ENCODE results near the gene UNC93B1.
"Not testable (repeated sequence)": the region's sequence is repeated elsewhere in the genome, so short reads cannot be mapped to it uniquely, and the experiment has no call there.

Gene UNC93B1

DNA sequence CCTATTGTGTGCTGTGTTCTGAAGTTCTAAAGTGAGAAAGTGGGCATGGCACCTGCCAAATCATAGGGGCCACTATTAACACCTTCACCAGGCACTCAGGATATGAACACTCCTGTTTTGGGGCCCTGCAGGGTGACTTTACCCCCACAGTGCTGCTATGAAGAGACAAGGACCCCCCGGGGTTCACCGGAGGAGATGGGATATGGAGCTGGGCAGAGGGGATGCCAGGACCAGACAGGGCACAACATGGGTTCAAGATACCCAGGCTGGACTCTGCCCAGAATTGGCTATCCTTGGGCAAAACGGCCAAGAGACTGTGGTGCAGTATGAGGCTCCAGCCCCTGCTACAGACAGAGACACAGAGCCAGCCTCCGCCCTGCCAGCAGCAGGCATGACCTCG, 9.5 kb downstream of the UNC93B1 start:
- not testable (repeated sequence) for H3K9me3 ChIP-seq (ENCODE audit: control insufficient read depth, low read length); H3K4me3 ChIP-seq (ENCODE audit: extremely low read depth, insufficient read depth, low read length, poor library complexity, severe bottlenecking); H3K27ac ChIP-seq (ENCODE audit: low read depth, low read length, severe bottlenecking); H3K36me3 ChIP-seq (ENCODE audit: control insufficient read depth, insufficient read depth, low read length); H3K4me1 ChIP-seq (ENCODE audit: control insufficient read depth, insufficient read depth, low read length, poor library complexity, severe bottlenecking)
- WGBS, 2 experiments (ENCODE audit: insufficient coverage in 2 of 2) = 85 to 92% methylated on average over 5 of the region's 5 CpGs

DNA sequence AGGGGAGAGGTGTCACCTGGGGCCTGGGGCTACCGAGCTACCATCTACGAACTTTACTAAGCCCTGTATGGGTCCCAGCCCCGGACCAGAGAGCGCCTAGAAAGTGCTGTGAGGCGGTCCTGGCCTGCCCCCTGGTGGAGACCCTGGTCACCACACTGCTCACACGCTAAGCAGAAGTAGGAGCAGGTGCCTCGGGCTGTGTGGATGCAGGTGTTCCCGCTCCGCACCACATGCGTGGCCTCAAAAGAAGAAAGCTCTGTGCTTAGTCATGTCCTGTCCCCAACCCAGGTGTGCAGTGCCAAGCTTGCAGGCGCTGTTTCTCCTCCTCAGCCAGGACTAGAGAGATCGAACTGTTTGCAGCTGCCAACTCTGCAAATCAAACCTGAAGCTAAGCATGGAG, 10.1 kb downstream of the UNC93B1 start:
- not testable (repeated sequence) for H3K9me3 ChIP-seq (ENCODE audit: control insufficient read depth, low read length); H3K4me3 ChIP-seq (ENCODE audit: extremely low read depth, insufficient read depth, low read length, poor library complexity, severe bottlenecking); H3K27ac ChIP-seq (ENCODE audit: low read depth, low read length, severe bottlenecking); H3K36me3 ChIP-seq (ENCODE audit: control insufficient read depth, insufficient read depth, low read length); H3K4me1 ChIP-seq (ENCODE audit: control insufficient read depth, insufficient read depth, low read length, poor library complexity, severe bottlenecking)
- 23 to 38% methylated on average over 6 to 8 of the region's 12 CpGs for WGBS, 2 experiments (ENCODE audit: insufficient coverage in 2 of 2)

DNA sequence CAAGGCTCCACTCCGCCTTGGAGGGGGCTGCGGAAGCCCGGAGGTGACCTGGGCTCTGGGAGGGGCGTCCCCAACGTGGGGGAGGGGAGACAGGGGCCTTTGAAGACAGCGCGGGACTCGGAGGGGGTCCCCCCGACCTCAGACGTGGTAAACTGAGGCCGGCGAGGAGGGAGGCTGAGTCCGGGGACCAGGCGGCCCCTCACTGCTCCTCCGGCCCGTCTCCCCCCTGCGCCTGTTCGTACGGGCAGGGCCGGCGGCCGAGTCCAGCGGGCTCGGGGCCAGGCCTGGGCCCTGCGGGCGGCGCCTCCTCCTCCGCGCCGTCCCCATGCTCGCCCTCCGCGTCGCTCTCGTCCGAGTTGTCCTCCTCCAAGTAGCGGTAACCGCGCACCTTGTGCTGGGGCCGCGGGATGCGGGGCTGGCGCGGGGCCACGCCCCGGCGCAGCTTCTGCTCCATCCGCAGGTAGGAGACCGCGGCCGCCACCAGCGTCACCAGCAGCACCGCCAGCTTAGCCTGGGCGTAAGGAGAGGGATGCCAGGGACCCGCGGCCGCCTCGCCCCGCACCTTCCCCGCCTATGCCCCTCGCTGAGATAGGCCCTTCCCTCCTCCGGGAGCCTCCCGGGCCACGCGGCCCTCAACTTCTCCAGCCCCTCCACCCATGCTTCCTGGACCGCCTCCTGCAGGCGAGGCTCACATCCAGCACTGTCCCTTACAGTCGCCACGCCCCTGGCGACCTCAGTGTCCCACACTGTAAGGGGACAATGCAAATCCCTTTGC, 12.4 kb downstream of the UNC93B1 start:
- H3K36me3 ChIP-seq (ENCODE audit: control insufficient read depth, insufficient read depth, low read length); H3K4me3 ChIP-seq (ENCODE audit: extremely low read depth, insufficient read depth, low read length, poor library complexity, severe bottlenecking); H3K9me3 ChIP-seq (ENCODE audit: control insufficient read depth, low read length); H3K27ac ChIP-seq (ENCODE audit: low read depth, low read length, severe bottlenecking); H3K4me1 ChIP-seq (ENCODE audit: control insufficient read depth, insufficient read depth, low read length, poor library complexity, severe bottlenecking): not testable (repeated sequence)
- WGBS, 2 experiments (ENCODE audit: insufficient coverage in 2 of 2) = 10 to 12% methylated on average over 14 to 23 of the region's 70 CpGs

DNA sequence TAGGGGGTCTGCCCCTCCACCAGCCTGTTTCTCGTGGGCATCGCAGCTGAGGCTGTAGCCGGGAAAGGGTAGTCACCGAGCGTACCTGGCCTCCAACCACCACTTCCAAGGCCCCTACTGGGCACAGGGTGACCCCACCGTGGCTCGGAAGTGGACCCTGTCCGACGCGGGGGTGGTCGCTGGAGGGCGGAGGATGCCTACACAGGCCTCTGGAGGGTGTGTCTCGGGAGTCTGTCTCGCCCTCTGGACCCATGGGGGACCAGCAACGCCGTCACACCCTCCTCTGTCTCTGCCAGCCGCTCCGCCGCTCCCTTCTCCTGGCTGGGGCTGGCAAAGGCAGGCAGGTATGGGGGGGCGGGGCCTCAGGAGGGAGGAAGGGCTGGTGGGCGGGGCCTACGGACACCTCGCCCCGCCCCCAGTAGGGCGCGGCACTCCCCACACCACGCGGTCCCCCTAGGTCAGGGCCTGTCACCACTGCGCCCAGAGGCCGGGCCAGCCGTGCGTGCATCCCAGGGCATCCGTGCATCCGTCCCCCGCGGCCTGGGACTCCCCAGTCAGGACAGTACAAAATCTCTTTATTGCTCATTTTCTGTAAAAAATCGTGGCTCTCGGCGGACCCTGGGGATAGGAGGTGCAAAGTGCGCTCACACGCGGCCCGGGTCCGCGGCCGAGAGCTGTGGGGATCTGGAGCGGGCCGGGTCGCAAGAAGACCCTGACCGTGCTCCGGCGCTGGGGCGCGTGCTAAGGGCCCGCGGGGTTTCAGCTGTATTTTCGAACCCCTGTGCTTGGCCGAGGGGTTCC, 13.2 kb downstream of the UNC93B1 start:
- H3K9me3 ChIP-seq (ENCODE audit: control insufficient read depth, low read length); H3K27ac ChIP-seq (ENCODE audit: low read depth, low read length, severe bottlenecking); H3K4me1 ChIP-seq (ENCODE audit: control insufficient read depth, insufficient read depth, low read length, poor library complexity, severe bottlenecking); H3K36me3 ChIP-seq (ENCODE audit: control insufficient read depth, insufficient read depth, low read length); H3K4me3 ChIP-seq (ENCODE audit: extremely low read depth, insufficient read depth, low read length, poor library complexity, severe bottlenecking): not testable (repeated sequence)
- WGBS, 2 experiments (ENCODE audit: insufficient coverage in 2 of 2) = 4 to 21% methylated on average over 25 to 31 of the region's 58 CpGs

DNA sequence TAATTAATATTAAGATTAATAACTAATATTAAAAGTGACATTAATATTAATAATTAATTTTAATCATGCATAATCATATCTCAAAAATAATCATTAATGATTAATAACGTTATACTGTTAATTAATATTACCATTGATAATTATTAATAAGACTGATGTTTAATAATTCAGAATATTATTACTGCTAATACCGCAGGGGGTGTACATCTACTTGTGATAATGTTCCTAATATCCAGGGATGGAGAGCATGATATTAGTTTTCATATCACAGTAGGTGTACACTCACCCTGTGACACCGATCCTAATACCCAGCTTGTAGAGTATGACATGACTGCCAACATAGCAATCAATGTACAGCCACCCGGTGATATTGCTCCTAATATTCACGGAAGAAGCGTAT, 18.6 kb downstream of the UNC93B1 start:
- WGBS, 2 experiments (ENCODE audit: insufficient coverage in 2 of 2) = no CpG with 5 or more reads among the region's 6 CpGs
- not testable (repeated sequence) for H3K9me3 ChIP-seq (ENCODE audit: control insufficient read depth, low read length); H3K27ac ChIP-seq (ENCODE audit: low read depth, low read length, severe bottlenecking); H3K4me1 ChIP-seq (ENCODE audit: control insufficient read depth, insufficient read depth, low read length, poor library complexity, severe bottlenecking); H3K4me3 ChIP-seq (ENCODE audit: extremely low read depth, insufficient read depth, low read length, poor library complexity, severe bottlenecking); H3K36me3 ChIP-seq (ENCODE audit: control insufficient read depth, insufficient read depth, low read length)

DNA sequence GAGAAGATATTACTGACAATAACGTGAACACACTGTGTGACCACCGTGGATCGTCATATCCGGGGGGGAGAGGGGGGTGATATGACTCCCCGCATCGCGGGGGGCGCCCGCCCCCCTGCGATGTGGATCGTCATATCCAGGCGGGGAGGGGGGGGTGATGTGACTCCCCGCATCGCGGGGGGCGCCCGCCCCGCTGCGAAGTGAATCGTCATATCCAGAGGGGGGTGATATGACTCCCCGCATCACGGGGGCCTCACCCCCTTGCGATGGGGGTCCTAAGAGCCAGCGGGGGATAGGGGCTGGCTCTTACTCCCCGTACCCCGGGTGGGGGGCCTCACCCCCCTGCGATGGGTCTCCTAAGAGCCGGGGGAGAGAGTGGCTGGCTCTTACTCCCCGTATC, 19.9 kb downstream of the UNC93B1 start:
- Histone ChIP-seq H3K36me3 (ENCODE audit: control insufficient read depth, insufficient read depth, low read length) (no peaks in the 10 kb centered on the region), H3K4me3 (ENCODE audit: extremely low read depth, insufficient read depth, low read length, poor library complexity, severe bottlenecking) (no peak overlapping the region), H3K27ac (ENCODE audit: low read depth, low read length, severe bottlenecking) (no peak overlapping the region), H3K4me1 (ENCODE audit: control insufficient read depth, insufficient read depth, low read length, poor library complexity, severe bottlenecking) (no peaks in the 10 kb centered on the region), H3K9me3 (ENCODE audit: control insufficient read depth, low read length) (no peaks in the 10 kb centered on the region)
- WGBS, 2 experiments (ENCODE audit: insufficient coverage in 2 of 2) = 76% methylated on average over 6 of the region's 29 CpGs

DNA sequence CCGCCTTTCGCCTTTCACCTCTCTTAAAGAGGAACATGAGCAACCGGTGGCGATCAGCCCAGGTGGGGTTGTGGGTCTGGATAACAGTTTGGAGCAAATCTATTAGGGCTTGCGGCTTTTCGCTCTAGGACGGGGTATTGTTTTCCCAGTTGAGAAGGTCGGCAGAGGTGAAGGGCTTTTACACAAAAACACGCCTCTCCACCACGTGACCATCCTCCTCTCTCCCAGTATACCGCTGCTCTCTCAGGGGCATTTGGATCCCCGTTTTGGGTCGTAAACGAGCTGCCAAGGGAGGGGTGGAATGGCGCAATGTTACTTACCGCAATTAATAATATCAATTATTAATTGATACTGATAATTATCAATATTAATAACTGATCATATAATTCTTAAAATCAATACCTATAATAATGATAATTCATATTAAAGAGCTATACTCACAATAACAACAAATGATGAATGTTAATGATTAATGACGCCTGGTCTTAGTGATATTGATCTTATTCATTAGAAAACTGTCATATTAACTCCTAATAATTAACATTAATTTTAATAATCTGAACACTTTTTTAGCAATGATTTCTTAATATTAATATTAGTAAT, 21.5 kb downstream of the UNC93B1 start:
- 94 to 100% methylated on average over 3 of the region's 17 CpGs for WGBS, 2 experiments (ENCODE audit: insufficient coverage in 2 of 2)
- H3K9me3 ChIP-seq (ENCODE audit: control insufficient read depth, low read length); H3K4me3 ChIP-seq (ENCODE audit: extremely low read depth, insufficient read depth, low read length, poor library complexity, severe bottlenecking); H3K4me1 ChIP-seq (ENCODE audit: control insufficient read depth, insufficient read depth, low read length, poor library complexity, severe bottlenecking); H3K36me3 ChIP-seq (ENCODE audit: control insufficient read depth, insufficient read depth, low read length); H3K27ac ChIP-seq (ENCODE audit: low read depth, low read length, severe bottlenecking): not testable (repeated sequence)

DNA sequence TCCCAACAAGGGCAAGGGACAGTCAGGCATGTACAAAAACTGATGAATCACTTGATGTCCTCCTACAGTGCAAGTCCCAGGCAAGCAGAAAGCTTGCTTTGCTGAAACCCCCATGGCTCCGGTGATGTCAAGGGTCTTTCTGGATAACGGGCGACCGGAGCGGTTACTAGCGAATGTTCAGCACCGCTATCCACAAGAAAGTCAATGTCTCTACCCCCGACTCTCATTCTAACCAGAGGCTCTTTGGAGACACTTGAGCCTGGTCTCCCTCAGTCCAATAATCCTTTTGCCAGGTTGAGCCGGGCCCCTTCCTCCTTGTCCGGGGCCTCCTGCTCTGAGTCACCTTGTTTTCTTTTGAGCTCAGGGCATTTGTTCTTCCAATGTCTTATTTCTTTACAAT, 22.7 kb downstream of the UNC93B1 start:
- H3K4me1 ChIP-seq (ENCODE audit: control insufficient read depth, insufficient read depth, low read length, poor library complexity, severe bottlenecking); H3K36me3 ChIP-seq (ENCODE audit: control insufficient read depth, insufficient read depth, low read length); H3K27ac ChIP-seq (ENCODE audit: low read depth, low read length, severe bottlenecking); H3K4me3 ChIP-seq (ENCODE audit: extremely low read depth, insufficient read depth, low read length, poor library complexity, severe bottlenecking); H3K9me3 ChIP-seq (ENCODE audit: control insufficient read depth, low read length): not testable (repeated sequence)
- 77 to 87% methylated on average over 10 of the region's 10 CpGs for WGBS, 2 experiments (ENCODE audit: insufficient coverage in 2 of 2)

DNA sequence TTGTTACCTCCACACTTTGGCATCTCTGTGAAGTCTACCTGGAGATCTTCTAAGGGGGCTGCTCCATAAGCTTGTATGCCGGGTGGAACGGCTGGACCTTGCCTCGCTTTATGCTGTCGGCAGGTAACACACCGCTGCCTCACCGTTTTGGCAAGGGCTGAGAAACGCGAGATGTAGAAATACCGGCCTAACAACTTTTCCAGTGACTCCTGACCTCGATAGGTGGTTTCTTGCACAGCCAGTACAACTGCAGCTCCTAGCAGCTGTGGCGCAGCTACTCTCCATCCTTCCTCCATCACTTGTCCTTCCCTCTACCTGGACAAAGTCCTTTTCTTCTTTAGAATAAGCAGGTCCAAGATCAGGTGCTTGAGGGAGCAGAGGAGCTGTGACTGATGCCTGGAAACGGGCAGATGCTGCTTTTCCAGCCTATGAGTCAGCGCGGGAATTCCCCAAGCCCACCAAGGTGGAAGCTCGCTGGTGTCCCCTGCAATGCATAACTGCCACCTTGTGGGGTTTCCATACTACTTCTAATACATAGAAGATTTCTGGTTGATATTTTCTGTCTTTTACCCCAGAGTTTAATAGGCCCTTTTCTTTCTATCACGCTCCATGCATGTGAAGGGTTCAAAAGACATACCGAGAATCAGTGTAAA, 25.0 kb downstream of the UNC93B1 start:
- not testable (repeated sequence) for H3K9me3 ChIP-seq (ENCODE audit: control insufficient read depth, low read length); H3K27ac ChIP-seq (ENCODE audit: low read depth, low read length, severe bottlenecking); H3K4me1 ChIP-seq (ENCODE audit: control insufficient read depth, insufficient read depth, low read length, poor library complexity, severe bottlenecking); H3K36me3 ChIP-seq (ENCODE audit: control insufficient read depth, insufficient read depth, low read length); H3K4me3 ChIP-seq (ENCODE audit: extremely low read depth, insufficient read depth, low read length, poor library complexity, severe bottlenecking)
- 80% methylated on average over 13 to 14 of the region's 17 CpGs for WGBS, 2 experiments (ENCODE audit: insufficient coverage in 2 of 2)

DNA sequence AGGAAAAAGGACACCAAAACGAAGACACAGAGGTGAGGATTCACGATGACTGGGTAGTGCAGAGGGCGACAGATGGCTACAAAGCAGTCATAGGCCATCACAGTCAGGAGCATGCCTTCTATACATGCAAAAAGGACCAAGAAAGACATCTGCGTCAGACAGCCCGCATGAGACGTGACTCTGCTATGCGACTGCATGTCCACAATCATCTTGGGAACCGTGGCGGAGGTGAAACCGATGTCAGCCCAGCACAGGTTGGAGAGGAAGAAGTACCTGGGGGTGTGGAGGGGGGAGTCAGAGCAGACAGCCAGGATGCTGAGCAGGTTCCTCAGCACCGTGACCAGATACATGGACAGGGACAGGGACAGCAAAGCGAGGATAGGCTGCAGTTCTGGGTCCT, 29.2 kb downstream of the UNC93B1 start:
- H3K36me3 ChIP-seq (ENCODE audit: control insufficient read depth, insufficient read depth, low read length); H3K4me1 ChIP-seq (ENCODE audit: control insufficient read depth, insufficient read depth, low read length, poor library complexity, severe bottlenecking); H3K4me3 ChIP-seq (ENCODE audit: extremely low read depth, insufficient read depth, low read length, poor library complexity, severe bottlenecking); H3K27ac ChIP-seq (ENCODE audit: low read depth, low read length, severe bottlenecking); H3K9me3 ChIP-seq (ENCODE audit: control insufficient read depth, low read length): not testable (repeated sequence)
- 87 to 96% methylated on average over 5 to 11 of the region's 12 CpGs for WGBS, 2 experiments (ENCODE audit: insufficient coverage in 2 of 2)
